GM21367 (cell line): ENCODE data around the gene CSTF1.

Experiments used
- ATAC-seq: cut with Tn5 transposase; IDR thresholded peaks from one replicate; pipeline ENCODE4 v1.9.1; 2021; ENCODE audit not compliant: unreplicated experiment

Gene CSTF1

DNA sequence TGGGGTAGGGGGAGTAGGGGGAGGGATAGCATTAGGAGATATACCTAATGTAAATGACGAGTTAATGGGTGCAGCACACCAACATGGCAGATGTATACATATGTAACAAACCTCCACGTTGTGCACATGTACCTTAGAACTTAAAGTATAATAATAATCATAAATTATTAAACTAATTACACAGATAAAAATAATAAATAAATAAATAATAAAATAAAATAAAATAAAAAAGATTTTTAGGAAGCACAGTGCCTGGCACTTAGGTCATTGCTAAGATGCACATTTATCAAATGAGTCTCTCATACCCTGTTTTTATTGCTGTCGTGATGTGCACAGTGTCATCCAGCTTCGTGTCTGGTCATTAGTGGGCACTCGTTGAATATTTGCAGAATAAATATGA lies 57.0 kb downstream of the CSTF1 start:
- ATAC-seq, result no peak

- no peak for ATAC-seq
Measured at GRCh38 chr20:56451056-56451765, 58.8 kb downstream of the CSTF1 start.

DNA sequence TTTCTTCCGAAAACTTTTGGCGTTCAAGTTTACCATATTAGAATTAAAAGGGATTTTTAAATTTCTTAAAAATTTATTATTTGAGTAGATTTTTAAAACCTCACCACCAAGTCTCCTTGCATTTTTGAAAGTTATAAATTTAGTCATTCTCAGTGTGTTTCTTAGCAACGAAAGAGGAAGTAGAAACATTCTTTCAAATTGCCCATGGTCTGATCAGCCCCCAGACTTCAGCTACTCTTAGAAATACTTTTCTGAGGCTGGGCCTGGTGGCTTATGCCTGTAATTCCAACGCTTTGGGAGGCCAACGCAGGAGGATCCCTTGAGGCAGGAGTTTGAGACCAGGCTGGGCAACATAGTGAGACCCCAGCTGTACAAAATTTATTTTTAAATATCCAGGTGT lies 60.9 kb downstream of the CSTF1 start:
- ATAC-seq, result no peak

DNA sequence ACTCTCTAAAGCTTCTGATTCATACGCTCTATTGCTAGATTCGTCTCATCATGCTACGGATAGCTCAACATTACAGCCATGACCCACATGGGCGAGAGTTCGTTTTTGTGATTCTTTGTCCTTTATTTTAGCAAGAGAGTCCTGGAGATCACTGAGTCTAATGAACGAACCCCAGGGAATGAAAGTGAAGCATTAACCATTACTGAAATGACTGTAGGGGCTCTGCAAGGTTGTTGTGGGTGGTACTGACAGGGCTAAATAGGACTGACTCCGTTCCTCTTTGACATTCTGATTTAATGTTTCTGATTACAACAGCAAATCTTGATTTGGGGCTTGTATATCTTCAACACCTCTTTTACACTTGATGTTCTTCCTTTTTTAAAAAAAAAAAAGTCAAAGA lies 62.3 kb downstream of the CSTF1 start:
- peak; percentile 70 for ATAC-seq
